ENCODE data around the gene NRN1L. TPM values are rescaled to one million over a fixed set of nuclear protein-coding genes. Genes with fewer than 3 reads are reported as not detected.
"Not testable (repeated sequence)": the region's sequence is repeated elsewhere in the genome, so short reads cannot be mapped to it uniquely, and the experiment has no call there.

NRN1L gene
- total RNA-seq: under 1 TPM in 1 of 2 donors, not detected in 1; 0.50 TPM
- long read RNA-seq: 0 reads

DNA sequence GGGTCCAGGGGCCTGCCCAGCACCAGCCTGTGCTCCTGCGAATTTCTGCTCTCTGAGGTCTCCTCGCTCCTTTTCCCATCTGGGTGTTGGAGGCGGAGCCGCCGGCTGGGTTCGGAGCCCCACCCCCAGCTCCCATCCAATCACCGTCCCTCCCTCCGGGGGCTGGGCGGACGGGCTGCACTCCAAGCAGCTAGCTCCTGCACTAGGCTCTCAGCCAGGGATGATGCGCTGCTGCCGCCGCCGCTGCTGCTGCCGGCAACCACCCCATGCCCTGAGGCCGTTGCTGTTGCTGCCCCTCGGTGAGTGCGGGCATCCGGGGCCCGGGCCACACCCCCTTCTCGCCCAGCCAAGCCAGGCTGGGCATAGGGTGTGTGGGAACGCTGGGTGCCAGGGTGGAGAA lies at the start of gene NRN1L:
NRN1L (plus strand) TSS at position 202 of the 400 bp plus-strand sequence; CDS start at position 221, 19 bp downstream.
- intact Hi-C loops (cut with DNase I): loop anchor here (5.0 kb wide), 2 partner anchors 43 to 158 kb away; no protein-coding TSS in a partner anchor
- DNase-seq (peak; percentile 92), ATAC-seq (peak; percentile 93 to 95)

DNA sequence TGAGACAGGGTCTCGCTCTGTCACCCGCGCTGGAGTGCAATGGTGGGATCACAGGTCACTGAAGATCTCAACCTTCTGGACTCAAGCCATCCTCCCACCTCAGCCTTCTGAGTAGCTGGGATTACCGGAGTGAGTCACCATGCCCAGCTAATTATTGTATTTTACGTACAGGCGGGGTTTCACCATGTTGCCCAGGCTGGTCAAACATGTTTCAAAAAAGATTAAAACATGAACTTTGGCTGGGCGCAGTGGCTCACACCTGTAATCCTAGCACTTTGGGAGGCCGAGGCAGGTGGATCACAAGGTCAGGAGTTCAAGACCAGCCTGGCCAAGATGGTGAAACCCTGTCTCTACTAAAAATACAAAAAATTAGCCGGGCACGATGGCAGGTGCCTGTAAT lies 47.5 kb upstream of the NRN1L start:
- ATAC-seq; DNase-seq; intact Hi-C loops (cut with DNase I): not testable (repeated sequence)

DNA sequence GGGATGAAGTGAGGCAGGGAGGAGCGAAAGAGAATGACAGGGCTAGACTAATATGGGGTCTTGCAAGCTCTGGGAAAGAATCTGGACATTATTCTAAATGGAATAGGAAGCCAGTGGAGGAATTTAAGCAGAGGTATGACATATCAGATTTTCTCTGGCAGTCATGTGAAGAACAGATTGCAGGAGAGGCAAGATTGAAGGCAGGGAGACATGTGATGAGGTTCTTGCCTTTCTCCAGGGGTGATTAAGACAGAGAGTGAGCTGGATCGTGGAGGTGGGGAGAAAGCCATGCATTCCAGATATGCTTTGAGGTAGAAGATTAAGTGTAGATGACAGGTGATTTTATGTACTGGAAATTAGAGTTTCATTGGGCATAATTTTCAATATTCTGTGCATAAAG lies 46.9 kb upstream of the NRN1L start:
- intact Hi-C loops (cut with DNase I): no loop called here
- ATAC-seq: no peak

GRCh38 chr16:67841198-67841815 lies 43.4 kb upstream of the NRN1L start:
- no peak for DNase-seq
- no peak for ATAC-seq
- intact Hi-C loops (cut with DNase I): no loop called here

More for the DNA sequence above, 46.9 kb upstream of the NRN1L start:
- no peak for DNase-seq

GRCh38 chr16:67841816-67842508 lies 42.7 kb upstream of the NRN1L start, which contains the start of gene THAP11:
THAP11 (plus strand) TSS chr16:67842320; CDS start chr16:67842555, 235 bp downstream.
- intact Hi-C loops (cut with DNase I): no loop called here
- ATAC-seq: peak; percentile 76 to 77
- peak; percentile 94 for DNase-seq

DNA sequence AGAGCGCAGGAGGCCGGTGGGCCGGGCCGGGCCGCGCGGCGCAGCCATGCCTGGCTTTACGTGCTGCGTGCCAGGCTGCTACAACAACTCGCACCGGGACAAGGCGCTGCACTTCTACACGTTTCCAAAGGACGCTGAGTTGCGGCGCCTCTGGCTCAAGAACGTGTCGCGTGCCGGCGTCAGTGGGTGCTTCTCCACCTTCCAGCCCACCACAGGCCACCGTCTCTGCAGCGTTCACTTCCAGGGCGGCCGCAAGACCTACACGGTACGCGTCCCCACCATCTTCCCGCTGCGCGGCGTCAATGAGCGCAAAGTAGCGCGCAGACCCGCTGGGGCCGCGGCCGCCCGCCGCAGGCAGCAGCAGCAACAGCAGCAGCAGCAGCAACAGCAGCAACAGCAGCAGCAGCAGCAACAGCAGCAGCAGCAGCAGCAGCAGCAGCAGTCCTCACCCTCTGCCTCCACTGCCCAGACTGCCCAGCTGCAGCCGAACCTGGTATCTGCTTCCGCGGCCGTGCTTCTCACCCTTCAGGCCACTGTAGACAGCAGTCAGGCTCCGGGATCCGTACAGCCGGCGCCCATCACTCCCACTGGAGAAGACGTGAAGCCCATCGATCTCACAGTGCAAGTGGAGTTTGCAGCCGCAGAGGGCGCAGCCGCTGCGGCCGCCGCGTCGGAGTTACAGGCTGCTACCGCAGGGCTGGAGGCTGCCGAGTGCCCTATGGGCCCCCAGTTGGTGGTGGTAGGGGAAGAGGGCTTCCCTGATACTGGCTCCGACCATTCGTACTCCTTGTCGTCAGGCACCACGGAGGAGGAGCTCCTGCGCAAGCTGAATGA lies 42.0 kb upstream of the NRN1L start:
- DNase-seq (peak; percentile 73), ATAC-seq (peak; percentile 12 to 15)
- intact Hi-C loops (cut with DNase I): no loop called here

GRCh38 chr16:67843343-67843765 lies 41.3 kb upstream of the NRN1L start:
- intact Hi-C loops (cut with DNase I): no loop called here
- ATAC-seq: no peak
- DNase-seq: no peak

DNA sequence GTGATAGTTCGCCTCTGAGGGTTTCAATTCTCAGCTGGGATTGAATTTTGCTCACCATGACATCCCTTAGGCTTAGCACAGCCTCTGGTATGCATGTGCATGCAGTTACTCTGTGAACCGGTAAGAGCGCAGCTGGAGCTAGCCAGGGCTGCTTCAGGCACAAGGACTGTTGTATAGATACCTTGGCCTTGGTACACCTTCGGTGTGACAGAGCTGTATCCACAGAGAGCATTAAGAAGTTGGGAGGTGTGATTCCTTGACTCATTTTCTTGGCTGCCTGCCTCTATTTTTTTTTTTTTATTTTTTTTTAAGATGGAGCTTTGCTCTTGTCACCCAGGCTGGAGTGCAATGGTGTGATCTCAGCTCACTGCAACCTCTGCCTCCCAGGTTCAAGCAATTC lies 40.2 kb upstream of the NRN1L start:
- intact Hi-C loops (cut with DNase I): loop anchor here in 1 of 2 donors (2.0 kb wide), 1 partner anchor 28 kb away; the partner anchor contains the start of gene EDC4

DNA sequence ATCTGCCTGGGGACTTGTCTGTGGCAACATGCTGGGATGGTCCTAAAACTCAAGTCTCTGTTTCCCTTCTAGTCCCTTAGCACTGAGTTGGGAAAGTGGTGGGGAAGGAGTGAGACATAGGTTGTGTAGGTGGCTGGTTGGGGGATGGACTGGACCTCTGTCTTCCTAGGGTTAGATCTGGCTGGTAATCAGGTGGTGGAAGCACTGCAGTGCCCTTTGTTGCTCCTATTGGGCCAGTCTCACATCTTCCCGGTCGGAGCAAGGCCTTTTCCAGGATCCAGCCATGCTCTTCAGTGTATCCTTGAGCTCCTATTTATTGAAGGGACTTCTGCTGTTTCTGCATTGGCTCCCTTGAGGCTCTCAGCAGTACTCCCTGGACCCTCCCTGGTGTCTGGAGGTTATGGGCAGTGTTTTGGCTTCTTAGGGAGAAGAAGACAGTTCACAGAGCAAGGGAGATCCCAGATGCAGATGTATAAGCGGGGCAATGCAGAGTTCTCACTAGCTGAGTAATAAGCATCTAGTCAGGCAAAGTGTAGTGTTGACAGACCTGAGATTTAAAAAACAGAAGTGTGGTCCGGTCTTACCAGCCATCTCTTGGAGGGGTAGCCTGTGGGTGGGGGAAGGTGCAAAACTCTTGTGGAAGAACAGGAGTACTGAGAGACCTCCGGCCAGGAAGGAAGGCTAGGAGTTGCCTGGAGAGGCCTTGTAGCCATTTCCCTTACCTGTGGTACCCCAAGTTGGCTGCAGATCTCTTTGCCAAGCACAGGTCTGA lies 39.2 kb upstream of the NRN1L start:
- intact Hi-C loops (cut with DNase I): loop anchor here in 1 of 2 donors (2.0 kb wide), 1 partner anchor 27 kb away; the partner anchor contains the start of gene EDC4
- ATAC-seq (no peak), DNase-seq (no peak)

More for the DNA sequence above, 40.2 kb upstream of the NRN1L start:
- ATAC-seq: no peak
- DNase-seq: no peak

GRCh38 chr16:67846063-67846319 lies 38.7 kb upstream of the NRN1L start:
- intact Hi-C loops (cut with DNase I): no loop called here
- DNase-seq (no peak), ATAC-seq (no peak)

- intact Hi-C loops (cut with DNase I): no loop called here
These were observed 38.2 kb upstream of the NRN1L start, which contains the start of gene NUTF2 for GRCh38 chr16:67846320-67847063. NUTF2 (plus strand) TSS chr16:67846933; CDS start chr16:67865131, 18,198 bp downstream.

DNA sequence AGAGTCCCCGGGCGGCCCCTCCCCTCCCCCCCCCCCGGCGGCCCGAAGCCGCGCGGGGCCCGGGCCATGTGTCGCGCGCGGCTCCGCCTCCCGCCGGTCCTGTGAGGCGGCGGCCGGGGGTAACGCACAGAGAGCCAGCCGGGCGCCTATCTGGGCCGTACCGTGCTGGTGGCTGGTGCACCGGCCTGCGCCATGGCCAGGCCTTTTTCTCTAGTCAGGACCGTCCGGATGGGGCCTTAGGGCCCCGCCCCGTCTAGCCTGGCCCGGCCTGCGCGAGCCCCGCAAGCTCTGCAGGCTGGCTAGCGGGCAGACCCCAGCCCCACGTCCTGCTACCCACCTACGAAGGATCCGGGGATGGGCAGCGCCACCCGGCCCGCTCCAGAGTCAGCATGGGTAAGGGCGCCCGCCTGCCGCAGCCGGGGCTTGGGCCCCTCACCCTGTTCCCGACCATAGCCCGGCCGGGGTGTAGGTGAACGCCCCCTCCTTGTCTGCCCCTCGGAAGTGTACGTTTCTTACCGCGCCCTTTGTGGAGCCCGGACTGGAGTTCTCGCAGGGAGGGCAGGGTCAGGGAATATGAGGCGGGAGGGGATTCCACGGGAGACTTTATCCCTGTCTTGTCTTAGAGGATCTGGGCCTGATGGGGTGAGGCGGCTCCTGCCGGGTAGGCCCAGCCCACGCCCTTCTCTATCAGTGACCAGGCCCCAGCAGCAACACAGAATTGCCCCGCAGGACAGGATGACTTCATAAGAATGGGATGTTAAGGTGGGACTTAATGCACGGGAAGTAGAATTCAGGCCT lies 37.4 kb upstream of the NRN1L start, which contains the start of gene CENPT:
CENPT (minus strand) TSS at position 630 of the 798 bp plus-strand sequence. CDS start 13,834 bp downstream, outside the sequence.
- peak; percentile 76 for DNase-seq
- intact Hi-C loops (cut with DNase I): no loop called here
- ATAC-seq: peak; percentile 62 to 70

More at GRCh38 chr16:67846320-67847063, 38.2 kb upstream of the NRN1L start, which contains the start of gene NUTF2:
- peak; percentile 87 to 89 for ATAC-seq
- peak; percentile 97 for DNase-seq

DNA sequence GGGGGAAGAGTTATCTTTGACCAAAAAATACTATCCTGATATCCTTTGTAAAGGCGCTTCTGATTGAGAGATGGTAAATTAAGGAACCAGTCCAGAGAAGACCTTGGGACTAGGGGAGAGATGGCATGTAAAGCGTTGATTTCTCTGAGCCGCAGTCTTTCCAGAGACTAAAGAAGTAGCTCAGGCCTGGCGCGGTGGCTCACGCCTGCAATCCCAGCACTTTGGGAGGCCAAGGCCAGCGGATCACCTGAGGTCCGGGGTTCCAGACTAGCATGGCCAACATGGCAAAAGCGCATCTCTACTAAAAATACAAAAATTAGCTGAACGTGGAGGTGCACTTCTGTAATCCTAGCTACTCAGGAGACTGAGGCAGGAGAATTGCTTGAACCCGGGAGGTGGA lies 36.6 kb upstream of the NRN1L start:
- DNase-seq: no peak
- intact Hi-C loops (cut with DNase I): no loop called here
- no peak for ATAC-seq

GRCh38 chr16:67853670-67854069 lies 31.0 kb upstream of the NRN1L start:
- intact Hi-C loops (cut with DNase I): no loop called here
- DNase-seq (no peak), ATAC-seq (no peak)

- DNase-seq (no peak), ATAC-seq (no peak)
- intact Hi-C loops (cut with DNase I): no loop called here
These were observed 28.9 kb upstream of the NRN1L start for GRCh38 chr16:67855789-67856188.

DNA sequence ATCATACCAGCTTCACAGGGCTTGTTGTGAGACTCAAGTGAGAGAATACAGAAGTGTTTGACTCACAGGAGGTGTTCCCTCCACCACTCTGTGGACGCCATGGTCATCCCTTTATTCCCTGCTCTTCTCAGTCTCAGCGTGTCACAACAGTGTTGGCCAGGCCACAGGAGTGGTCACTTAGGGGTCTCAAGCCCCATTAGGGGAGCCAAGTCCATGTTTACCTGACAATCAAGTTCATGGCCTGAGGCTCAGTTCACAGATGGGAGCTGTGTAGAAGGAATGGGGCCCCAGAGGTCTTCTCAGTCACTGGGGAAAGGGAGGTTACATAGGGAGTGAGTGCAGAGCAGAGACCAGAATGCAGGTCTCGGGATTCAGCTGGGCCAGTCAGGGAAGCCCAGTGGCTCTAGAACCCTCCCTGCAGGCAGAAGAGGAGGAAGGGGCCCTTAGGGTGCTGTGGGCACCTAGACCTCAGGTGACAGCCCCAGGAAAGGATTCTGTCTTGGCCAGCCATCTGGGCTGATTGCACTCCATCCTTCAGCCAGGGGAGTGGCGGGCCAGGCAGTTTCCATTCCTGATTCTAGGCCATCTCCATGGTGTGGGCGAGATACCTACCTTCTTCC lies 27.6 kb upstream of the NRN1L start:
- intact Hi-C loops (cut with DNase I): no loop called here
- DNase-seq (no peak), ATAC-seq (no peak)
